Activated T-cell treated with anti-CD3 and anti-CD28 coated beads for 24 hours (primary cell): Measurements from ENCODE around the gene EMX1.

Experiments
- DNase-seq: peaks from one replicate; pipeline ENCODE4 v3.0.0-alpha.2; 2020; ENCODE audit warnings: low read depth

Gene EMX1

DNA sequence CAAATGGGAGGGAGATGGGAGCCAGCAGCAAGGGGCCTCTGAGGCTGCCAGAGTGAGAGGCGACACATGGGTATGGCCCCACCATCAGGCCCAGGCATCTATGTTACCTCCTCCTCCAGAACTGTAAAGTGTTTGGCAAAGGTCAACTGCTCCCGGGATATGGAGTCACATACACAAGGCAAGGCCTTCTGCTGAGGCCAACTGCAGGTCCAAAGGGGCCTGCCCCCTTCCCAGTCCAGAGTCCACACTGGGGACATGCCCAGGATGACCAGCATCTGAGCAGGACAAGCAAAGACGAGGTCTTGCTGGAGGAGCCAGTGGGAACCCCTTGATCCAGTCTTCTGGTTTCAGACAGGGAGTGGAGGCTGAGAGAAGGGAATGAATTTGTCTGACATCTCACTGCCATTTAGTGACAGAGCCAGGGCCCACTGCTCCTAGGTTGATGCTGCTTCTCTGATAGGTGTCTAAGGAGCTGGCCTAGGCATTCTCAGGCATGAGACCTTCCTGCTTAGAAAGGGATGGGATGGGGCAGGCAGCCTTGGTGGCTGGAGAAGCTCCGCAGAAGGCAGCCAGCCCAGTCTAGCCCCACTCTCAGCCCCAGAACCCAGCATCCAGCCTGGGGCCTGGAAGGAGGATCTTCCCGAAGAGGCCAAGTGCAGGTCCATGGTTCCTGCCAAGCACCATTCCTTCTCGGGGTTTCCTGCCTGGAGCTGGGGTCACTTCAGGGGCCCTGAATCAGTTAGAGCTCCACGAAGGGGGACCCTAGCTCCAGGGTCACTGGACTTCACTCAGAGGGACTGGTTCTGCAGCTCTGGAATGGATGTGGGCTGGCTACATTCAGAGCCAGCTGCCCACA lies 26.4 kb downstream of the EMX1 start:
- no peak for DNase-seq

DNA sequence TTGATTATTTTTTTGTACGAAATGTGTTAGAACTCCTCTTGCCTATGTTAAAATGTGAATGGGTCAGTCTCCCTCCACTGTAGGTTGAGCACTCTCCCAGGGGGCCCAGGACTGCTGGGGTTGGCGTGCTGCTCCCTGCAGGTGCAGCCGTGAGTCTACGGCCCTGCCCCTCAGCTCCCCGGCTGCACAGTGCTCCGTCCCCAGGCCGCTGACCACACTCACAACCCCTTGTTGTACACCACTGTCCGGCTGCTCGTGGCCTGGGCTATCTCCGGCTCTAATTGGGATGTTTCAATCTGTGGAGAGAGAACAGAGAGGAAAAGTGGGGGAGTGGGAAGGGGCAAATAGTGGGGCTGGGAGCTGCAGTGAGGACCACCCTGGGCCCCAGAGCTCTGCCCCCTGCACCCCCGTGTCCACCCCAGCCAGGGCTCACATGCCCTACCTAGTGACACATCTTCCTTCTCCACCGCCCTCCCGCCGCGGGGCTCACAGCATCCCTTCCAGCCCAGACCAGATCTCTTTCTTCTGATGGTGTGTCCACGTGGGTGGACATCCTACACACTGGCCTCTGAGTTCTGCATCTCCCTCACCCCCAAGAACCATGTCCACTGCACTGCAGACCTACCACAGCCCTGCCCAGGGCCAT lies 27.6 kb downstream of the EMX1 start:
- no peak for DNase-seq

DNA sequence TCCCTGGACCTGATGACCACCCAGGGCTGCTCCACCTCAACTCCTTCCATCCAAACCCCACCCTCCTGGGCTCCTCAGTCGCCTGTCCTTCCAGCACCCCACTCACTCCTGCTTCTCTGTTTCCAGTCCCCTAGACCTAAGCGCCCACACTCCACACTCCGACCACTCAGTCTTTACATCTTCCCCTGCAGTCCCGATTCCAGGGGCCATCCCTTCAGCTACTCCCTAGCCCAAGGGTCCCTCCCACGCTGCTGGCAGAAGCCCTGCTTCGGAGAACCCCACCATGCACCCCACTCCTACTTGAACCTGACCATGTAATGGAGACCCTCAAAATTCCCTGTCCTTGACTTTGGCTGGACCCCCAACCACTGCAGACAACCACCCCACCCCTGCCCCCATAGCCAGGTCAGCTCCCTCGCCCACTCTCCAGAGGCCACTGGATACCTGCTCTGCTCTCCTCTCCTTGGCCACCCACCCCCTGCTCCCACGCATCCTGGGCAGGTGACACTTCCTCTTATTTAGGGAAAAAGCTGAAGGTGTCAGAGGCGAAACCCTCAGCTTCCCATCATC lies 28.2 kb downstream of the EMX1 start:
- no peak for DNase-seq

DNA sequence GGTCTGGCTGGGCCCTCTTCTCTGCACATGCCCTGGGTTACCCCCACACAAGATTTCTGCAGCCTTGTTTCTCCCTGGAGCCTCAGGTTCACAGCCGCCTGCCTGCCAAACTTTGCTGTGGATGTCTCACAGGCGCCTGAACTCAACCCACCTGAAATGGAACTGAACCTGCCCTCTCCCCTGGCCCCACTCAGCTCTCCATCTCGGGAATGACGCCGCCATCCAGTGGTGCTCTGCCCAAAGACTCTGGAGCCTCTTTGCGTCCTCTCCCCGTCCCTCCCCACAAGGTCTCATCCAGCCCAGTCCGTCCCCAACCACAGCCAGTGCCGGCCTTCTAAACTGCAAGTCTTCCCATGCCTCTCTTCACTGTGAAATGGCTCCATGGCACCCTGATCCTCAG lies 29.1 kb downstream of the EMX1 start:
- DNase-seq: no peak

DNA sequence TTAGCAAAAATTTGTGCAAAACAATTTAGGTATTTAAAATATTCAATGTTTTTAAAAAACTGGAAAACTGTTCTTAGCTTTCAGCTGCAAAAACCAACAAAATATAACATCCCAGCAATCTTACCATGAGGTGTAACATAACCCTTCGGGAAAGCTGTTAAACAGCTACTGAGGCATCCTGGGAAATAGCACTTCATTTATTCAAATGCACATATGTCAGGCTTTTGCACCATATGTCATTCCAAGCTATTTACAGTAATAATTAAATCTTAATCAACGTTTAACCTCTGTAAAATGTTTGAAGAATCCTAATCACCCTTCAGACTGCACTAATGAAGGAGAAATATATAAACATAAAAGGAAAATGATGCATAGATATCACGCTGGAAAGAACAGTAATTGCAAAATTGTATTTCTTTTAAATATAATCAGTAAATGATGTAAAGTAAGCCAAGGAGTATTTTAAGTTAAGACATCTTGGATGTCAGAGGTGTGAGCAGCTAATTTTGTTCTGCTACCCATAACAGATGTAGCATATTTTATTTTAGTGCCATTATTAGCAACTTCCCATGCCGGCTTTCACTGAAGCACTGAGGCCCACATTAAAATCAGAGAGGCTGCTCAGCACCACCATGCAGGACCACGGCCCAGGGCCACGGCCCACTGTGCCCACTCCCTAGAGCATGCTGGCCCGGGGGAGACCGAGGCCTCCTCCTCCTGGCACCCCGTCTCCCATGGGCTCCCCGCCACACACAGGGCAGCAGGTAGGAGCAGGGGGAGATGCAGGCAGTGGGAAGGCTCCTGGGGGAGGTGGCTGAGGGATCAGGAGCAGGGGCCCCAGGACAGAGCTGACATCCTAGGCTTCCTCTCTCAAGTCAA lies 30.9 kb downstream of the EMX1 start:
- no peak for DNase-seq

DNA sequence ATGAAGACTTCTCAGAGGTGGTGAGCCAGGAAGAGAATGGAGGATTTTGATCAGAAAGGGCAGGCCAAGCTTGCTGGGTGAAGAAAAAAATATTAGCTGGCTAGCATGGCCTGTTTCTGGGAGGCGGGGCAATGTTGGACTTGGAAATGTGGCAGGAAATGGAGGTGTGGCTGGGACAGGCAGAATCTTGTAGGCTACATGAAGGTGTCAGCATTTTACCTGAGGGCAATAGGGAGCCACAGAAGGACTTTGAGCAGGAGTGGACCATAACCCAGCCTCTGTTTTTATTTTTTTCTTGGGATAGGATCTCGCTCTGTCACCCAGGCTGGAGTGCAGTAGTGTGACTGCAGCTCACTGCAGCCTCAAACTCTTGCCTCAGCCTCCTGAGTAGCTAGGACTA lies 31.7 kb downstream of the EMX1 start:
- DNase-seq: no peak

DNA sequence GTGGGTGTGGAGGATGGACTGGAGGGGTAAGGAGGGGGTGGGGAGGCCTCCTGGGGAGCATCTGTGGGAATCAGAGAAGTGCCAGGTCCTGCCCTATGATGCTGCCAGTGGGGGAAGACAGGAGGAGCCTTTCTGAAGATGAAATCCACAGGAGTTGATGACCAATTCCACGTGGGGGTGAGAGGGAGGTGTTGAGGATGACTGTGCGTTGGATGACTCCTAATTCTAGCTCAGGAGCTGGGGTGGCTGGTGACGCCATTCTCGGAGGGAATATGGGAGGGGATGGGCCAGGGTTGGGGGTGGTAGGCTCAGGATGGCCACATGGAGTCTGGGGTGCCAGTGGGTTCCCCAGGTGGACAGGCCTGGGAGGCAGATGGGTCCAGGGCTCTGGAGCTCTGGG lies 32.3 kb downstream of the EMX1 start:
- DNase-seq: no peak

DNA sequence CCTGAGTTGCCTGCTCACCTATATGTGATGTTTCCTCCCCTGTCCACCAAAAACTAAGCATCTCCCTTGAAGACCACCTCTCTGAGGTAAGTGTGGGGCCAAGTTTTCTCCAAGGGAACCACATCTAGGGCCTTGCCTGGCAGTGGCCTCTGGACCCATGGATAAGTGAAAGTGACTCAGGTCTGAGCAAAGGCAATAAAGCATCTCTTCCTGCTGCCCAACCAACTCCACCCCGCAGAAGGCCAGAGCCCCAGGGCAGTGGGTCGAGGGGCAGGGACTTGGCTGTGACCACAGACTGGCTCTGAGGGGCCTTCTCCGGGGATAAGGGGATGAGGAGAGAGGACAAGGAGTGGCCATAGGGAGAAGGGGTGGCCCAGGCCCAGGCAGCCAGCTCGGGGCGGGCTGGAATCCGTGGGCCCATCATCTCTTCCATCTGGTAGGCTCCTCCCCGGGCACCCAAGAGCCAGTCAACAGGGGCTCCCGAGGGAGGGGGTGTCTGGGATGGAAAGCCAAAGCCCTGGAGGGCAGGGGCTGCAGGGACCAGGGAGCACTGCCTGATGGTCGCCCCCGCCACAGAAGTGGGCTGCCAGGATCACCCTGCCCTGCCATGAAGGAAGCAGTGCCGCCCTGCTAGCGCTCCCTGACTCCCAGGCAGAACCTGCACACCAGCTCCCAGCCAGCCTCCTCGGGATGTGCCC lies 33.4 kb downstream of the EMX1 start:
- no peak for DNase-seq

DNA sequence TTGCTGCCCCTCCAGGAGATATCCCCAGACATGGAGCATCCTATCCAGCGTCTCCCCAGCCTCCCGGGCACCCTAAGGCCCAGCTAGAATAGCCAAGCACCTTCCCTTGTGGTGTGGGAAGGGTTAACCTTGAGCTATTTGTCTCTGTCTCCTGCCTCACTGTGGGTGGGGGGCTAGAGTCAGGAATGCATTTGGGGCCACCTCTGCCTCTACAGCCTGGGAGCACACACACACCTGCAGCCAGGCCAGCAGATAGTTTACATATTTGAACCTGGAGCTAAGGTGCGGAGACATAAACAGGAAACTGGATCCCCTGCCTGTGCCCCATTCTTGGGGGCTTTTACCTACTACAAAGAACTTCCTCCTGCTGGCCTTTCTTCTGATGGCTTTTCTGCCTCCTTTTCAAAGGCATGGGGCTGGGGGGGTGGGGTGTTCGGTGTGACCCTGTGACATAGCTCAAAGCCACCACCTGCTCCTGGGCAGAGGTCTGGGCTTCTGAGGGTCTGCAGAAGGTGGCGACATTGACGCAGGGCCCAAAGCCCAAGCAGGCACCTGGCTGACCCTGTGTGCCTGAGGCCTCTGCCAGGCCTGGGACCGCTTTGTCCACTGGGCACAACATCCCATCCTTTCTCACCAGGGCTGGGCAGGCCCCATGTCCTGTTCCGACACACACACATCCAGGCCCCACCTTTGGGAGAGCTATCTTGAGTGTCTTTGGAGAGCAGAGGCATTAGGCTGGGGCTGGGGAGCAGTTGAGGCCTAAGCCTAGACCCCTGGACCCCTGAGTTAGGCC lies 34.2 kb downstream of the EMX1 start:
- no peak for DNase-seq

DNA sequence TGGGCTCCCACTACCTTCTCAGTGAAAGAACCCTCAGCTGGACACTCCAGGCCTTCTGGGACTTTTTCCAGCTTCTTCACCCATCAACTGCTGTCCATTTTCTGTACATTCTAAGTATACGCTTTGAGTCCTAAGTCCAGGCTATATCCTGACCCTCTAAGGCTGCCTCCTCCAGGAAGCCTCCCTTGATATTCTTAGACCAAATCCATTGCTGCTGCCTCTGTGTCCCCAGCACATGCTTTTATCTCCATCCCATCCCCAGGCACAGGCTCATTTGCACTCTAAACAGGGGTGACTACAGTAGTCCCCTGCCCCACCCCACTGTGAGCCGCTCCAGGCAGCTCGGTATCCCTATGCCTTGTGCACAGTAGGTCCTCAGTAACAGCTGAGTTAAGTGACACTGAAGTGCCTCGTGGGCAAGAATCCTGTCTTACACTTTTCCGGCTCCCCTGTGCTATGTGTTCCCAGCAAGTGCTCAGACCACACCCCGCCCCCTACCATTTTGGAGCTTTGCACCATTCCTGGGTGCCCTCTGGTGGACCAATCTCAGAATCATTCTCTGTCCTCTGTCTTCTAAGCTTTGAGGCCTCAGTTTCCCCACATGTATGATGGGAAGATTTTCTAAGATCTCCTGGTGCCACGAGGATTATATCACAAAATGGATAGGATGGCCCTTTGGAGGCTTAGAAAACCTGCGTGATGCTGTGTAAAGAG lies 34.9 kb downstream of the EMX1 start:
- no peak for DNase-seq

DNA sequence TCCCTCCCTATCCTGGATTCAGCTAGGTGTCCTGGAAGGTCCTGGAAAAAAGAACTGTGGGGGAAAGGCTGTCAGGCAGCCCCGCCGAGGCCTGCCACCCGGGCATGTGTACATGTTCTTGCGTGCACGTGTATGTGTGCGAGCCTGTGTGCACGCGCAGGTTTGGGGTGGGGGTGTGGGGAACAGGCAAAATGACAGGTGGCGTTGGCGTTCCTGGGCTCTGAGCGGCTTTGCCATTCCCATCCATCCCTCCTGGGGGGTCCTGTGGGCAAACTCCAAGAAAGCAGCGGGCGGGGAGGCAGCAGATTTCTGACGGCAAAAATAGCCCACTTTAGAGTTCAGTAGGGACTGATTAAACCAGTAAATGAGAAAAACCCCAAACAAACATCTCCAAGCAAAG lies 35.6 kb downstream of the EMX1 start:
- DNase-seq: no peak

DNA sequence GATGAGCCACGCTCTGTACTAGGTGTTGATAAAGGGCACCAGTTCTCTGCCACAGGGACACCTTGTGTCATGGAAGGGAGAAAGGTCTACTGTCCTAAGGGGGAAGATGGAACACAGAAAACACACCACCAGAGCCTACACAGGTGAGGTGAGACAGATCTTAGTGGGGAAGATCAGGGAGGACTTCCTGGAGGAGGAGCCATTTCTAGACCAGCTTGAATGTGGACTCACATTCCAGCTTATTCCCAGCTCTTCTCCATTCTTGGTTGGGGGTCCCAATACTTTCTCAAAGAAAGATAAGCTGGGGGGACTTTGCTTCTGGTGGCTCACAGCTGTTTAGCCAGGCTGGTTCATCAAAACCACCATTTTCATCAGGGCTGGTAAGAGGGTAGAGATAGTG lies 36.2 kb downstream of the EMX1 start:
- no peak for DNase-seq

DNA sequence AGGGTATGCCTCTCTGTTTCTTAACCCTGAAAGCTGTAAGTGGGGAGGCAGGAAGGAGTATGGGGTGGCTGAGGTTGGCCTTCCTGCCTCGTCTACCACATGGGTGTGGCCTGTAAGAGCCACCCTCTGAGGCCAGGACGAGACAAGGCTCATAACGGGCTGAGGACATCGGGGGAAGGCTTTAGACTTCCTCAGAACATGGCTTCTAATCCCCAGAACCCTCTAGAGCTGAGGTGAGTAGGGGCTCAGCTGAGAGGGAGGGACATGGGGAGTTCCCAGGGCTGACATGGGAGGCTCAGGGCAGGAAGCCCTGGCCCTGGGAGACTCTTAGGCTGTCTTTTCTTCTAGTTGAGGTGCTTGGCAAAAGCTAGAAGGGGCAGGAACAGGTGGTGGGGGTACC lies 36.7 kb downstream of the EMX1 start:
- no peak for DNase-seq

DNA sequence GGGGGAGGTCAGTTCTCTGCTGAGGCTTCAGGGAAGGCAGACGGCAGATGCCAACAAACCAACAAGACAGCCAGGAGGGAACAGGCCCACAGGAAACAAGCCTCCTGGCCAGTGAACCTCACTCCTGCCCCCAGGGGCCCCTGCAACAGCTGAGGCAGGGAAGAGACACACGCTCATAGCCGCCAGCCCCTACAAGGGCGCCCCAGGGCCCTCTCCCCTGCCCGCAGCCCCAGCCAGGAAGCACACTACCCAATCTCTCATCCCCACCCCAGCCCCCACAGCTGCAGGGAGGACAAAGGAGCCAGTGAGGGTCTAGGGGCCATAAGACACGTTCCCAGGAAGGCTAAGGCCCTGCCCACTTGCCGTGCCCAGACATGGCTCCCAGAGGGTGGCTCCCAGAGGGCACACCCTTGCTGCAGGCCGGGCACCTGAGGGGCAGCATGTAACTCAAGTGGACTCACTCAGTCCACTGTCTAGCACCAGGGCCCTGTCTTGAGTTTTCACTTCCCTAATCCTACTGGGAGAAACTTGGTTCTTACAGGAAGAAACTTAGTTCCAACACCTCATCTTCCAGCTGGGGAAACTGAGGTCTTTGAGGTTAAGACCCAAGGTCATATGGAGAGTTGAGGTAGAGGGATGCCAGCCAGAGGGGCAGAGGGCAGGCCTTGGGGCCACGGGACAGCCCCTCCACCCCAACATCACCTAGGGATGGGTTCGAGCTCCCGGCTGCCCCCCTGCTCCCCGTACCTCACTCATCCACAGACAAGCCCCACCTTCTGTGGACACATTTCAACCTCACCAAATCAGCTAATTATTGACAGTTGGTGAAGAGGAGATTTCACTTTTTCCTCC lies 37.3 kb downstream of the EMX1 start:
- no peak for DNase-seq

DNA sequence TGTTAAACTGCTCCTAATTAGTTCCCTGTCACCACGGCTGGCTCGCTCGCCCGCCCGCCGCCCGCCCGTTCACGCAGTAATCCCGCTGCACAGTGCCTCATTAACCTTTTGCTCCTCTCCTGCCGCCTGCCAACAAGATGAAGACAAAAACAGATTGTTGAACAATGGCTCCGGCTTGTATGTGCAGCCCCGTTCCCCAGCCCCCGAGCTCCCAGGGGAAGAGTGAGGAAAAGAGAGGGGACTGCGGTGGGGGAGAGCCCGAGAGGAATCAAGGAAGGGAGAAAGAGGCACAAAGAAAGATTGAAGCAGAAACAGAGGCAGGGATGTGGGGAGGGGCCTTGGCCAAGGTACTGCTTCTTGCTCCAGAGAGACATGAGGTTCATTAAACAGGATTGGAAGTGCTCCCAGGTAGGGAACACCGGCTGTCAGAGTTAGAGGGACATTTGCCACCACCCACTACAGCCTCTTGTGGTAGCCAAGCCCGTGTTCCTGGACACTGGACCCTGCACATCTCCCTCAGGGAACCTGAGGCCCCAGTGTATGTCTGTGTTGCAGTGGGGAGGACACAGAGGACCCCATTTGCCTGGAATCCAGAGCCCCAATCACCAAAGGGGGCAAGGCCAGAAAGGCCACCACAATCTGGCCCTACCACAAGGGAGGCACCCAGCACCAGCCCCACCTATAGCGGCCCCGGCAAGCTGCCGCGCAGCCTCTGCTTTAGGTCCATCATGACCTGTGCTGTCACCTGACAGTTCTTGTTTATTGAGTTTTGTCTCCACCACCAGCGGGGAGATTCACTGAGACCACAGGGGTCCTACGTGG lies 38.1 kb downstream of the EMX1 start:
- no peak for DNase-seq

DNA sequence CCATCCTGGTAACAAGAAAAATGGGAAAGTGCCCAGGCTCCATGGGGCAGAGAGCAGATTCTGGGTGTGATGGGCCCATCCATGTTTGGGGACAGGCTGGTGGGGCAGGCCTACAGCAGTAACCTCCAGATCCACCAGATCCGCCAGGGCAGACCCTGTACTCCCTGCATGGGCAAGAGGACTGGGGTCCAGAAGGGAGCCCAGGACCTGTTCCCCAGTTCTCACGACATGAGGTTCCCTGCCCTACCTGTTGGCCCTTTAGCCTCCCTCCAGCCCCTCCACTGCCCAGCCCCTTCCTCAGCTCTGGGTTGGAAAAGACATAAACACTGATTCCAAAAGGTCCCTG lies 38.7 kb downstream of the EMX1 start:
- no peak for DNase-seq

DNA sequence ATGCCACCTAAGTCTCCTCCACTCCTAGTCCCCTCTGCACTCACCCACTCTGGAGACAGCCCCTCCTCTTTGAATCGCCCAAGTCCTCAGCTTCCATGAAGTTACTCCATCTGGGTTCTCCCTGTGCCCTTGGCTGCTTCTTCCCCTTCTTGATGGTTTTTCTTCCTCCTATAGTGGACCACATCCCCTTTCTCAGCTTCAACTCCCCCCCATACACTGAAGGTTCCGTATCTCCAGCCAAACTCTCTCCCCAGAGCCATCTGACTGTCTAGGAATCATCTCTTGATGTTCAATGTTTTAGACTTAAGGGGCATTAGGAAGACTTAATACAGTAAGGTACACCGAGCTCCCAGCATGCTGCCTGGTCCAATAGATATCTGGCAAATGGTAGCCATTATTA lies 39.6 kb downstream of the EMX1 start:
- DNase-seq: no peak

DNA sequence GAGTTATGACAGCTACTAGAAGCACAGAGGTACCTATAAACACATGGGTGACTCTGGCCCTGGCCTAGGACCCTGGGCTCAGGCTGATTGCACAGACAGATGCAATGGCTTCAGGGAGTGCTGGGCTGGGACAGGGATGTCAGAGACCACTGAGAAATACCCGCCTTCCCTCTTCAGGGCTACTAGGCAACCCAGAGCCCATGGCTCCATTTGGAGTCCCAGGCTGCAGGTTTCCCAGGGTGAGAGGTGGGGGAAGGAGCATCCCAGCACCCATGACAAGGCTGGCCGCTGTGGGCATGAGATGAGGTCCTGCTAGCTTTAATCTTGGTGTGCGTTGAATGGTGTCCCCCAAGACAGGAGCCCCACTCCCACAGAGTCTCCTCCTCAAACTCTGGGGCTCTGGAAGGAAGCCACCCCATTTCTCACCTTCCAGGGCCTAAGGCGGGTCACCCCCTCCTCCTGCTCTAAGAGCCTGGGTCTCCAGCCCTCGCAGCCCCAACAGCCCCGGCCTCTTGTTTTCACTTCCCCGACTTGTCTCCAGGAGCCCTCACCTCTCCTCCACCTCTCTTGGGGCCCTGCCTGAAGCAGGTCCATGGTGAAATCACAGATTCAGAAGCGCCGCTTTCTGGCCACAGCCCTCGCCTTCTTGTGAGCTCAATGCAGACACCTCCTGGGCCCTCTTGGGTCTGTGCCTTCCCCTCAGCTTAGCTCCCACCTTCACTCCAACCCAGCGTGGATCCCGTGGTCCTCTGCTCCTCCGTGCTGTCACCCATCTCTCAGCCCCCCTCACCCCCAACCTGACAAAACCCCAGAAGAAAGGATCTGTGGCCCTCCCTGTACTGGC lies 41.4 kb downstream of the EMX1 start:
- DNase-seq: no peak
